Psoas muscle (tissue), 8 donors: ENCODE measurements around the gene PRM3. TPM values are rescaled to one million over a fixed set of nuclear protein-coding genes. Genes with fewer than 3 reads are reported as not detected.

Experiments
- ATAC-seq, 4 donors: fragments of 200-7000 bp; cut with Tn5 transposase; one replicate each; pipeline ENCODE4 v1.9.1; 2020; ENCODE audit warnings: moderate library complexity in 3 of 4, mild to moderate bottlenecking in 2 of 4
- DNase-seq, 2 donors: peaks; one replicate each; pipeline ENCODE4 v3.0.0-alpha.2; 2020
- H3K27ac ChIP-seq: fragments of 200-600 bp; one replicate; pipeline ENCODE4 v1.8.0; 2022
- H3K27me3 ChIP-seq, 3 donors: fragments of 200-600 bp in 1 of 3; one replicate each; pipeline versions ENCODE4 v1.6.1 to v1.8.0; 2013 to 2022; ENCODE audit warnings: low read length in 2 of 3, mild to moderate bottlenecking in 2 of 3, moderate library complexity in 1 of 3; ENCODE audit not compliant: insufficient read depth in 3 of 3
- H3K36me3 ChIP-seq, 2 donors: fragments of 200-600 bp in 1 of 2; one replicate each; pipeline versions ENCODE4 v1.6.1 to v1.8.0; 2013 to 2022; ENCODE audit warnings: low read depth in 1 of 2, mild to moderate bottlenecking in 1 of 2, moderate library complexity in 1 of 2; ENCODE audit not compliant: insufficient read depth in 1 of 2
- H3K4me1 ChIP-seq: fragments of 200-600 bp; one replicate; pipeline ENCODE4 v1.8.0; 2022
- H3K4me3 ChIP-seq: fragments of 200-600 bp; one replicate; pipeline ENCODE4 v1.8.0; 2022; ENCODE audit warnings: mild to moderate bottlenecking
- H3K9me3 ChIP-seq: fragments of 200-600 bp; one replicate; pipeline ENCODE4 v1.8.0; 2022
- CTCF ChIP-seq: fragments of 200-600 bp; IDR thresholded peaks from one replicate; pipeline ENCODE4 v1.8.0; 2022; ENCODE audit warnings: antibody characterized with exemption
- WGBS, 3 donors: extraction: QIAGEN DNeasy Blood & Tissue Kit; methylation state at CpG; one replicate each; pipeline versions ENCODE4 v1.1.6 to v1.1.7; 2013; 5-methylcytosine and 5-hydroxymethylcytosine counted together
- intact Hi-C, 2 donors: fragments of 100-400 bp; cut with DNase I; formaldehyde crosslinking; loops; one replicate each; pipeline versions ENCODE4 v1.11.0 to v1.14.2; 2022
- polyA plus RNA-seq, 3 donors: library from polyadenylated mRNA; stranded (reverse); fragments of 200-250 nt; gene quantifications; one replicate each; pipeline ENCODE4 v1.2.3, GENCODE V29; 2013
- total RNA-seq, 4 donors: library from RNA; stranded (reverse); fragmentation: NEBNext Ultra II Directional in 2 of 4; extraction: Animal tissue kit (Norgen Biotek cat#: 25700) in 2 of 4; gene quantifications; one replicate each; pipeline versions ENCODE4 v1.2.1 to v1.2.4, GENCODE V29; 2021 to 2023
- donor health status: healthy with polysubstance abuse.
- donor health status: DM: no; HTN: no; CAD: no; lungs with moderate emphysema.
- donor health status: Bipolar disorder and iron deficiency.
- donor health status: healthy.
- donor health status: DM: yes; HTN: yes; CAD: no.
- donor health status: DM: no; HTN: no; CAD: no.
- donor health status: DM: no; HTN: no; CAD: no.
- donor health status: DM: yes; HTN: yes; CAD: no.

PRM3 gene
- total and polyA plus RNA-seq, 7 donors: not detected

DNA sequence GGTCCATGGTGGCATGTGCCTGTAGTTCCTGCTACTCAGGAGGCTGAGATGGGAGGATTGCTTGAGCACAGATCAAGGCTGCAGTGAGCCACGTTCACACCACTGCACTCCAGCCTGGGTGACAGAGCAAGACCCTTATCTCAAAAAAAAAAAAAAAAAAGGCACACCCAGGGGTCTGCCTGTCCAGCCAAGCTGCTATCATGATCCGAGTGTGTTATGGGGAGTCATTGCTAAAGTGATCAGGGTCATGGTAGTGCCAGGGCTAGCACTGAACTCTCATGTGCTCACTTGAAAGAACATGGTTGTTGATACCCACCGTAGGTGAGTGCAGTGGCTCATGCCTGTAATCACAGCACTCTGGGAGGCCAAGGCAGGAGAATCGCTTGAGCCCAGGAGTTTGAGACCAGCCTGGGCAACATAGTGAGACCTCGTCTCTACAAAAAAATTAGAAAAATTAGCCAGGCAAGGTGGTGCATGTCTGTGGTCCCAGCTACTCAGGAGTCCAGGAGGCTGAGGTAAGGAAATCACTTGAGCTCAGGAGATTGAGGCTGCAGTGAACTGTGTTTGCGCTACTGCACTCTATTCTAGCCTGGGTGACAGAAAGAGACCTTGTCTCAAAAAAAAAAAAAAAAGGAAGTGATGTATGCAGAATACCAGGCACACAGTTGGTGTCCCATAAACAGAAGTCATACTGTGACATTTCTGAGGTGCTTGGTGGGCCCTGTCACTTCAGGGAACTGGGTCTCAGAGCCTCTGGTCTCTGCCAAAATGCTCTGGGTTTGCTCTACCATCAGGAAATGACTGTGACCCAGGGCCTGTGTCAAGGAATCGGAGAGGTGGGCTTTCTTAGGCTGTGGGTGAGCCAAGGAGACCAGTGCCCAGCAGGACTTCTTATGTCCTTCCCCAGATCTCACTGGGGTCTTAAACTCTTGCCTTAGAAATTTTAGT is 5.5 kb upstream of the PRM3 start:
- no peak overlapping the region for H3K4me3 ChIP-seq
- H3K36me3 ChIP-seq: no peaks in the 10 kb centered on the region
- 82 to 85% (median 83%) methylated on average over 7 of the region's 7 CpGs for WGBS, 3 donors
- H3K27ac ChIP-seq: no peak overlapping the region
- H3K27me3 ChIP-seq: peaks cover 0 to 5% (median 0%) of the 10 kb centered on the region in 3 donors
- no peak for TF ChIP-seq CTCF
- intact Hi-C loops: no loop called here
- ATAC-seq (no peak), DNase-seq (no peak)
- no peaks in the 10 kb centered on the region for H3K9me3 ChIP-seq
- H3K4me1 ChIP-seq: no peaks in the 10 kb centered on the region

DNA sequence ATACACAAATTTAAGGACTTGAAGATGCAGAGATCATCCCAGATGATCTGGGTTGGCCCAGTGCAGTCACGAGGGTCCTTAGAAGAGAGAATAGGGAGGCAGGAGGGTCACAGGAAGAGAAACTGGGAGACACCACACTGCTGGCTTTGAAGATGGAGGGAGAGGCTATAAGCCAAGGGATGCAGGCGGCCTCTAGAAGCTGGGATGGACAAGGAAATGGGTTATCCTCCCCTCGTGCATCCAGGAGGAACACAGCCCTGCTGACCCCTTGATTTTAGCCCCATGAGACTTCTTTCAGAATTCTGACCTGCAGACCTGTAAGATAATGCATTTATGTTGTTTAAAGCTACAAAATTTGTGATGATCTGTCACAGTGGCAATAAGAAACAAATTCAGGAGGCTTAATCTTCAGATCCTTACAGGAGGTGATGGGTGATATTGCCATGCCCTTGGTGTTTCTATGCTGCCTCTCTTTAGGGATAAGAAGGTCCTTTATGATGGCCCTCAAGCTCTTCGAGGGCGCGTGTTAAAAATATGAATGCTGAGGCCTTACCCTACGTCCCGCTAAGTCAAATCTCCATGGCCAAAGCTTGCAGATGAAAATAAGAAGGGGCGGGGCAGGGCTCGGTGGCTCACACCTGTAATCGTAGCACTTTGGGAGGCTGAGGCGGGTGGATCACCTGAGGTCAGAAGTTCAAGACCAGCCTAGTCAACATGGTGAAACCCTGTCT is 4.3 kb upstream of the PRM3 start:
- H3K27me3 ChIP-seq: peaks cover 0 to under 1% (median 0%) of the 10 kb centered on the region in 3 donors
- intact Hi-C loops: no loop called here
- DNase-seq (no peak), ATAC-seq (no peak)
- no peak for TF ChIP-seq CTCF
- no peaks in the 10 kb centered on the region for H3K4me1 ChIP-seq
- no peak overlapping the region for H3K27ac ChIP-seq
- no peaks in the 10 kb centered on the region for H3K9me3 ChIP-seq
- WGBS, 3 donors: 87 to 92% (median 90%) methylated on average over 12 of the region's 12 CpGs
- no peaks in the 10 kb centered on the region for H3K36me3 ChIP-seq
- H3K4me3 ChIP-seq: no peak overlapping the region

DNA sequence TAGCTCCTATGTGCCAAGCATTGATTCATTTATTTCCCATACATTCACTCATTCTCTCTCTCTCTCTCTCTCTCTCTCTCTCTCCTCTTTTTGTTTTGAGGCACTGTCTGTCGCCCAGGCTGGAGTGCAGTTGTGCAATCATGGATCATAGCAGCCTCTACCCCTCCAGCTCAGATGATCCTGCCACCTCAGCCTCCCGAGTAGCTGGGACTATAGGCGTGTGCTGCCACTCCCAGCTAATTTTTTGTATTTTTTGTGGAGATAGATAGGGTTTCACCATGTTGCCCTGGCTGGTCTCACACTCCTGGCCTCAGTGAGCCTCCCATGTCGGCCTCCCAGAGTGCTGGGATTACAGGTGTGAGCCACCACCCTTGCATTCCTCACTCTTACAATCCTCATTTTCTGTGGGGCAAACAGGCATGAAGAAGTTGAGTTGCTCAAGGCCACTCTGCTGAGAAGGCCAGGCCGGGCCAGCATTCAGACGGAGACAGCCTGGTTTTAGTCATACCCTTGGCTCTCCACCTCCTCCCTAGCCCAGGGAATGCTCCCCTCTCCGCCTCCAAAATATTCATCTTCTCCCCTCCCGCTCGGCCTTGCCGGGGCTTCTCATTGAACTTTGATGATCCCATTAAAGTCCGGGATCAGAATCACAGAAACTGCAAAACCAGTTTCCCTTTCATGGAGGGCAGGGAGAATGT is 3.6 kb upstream of the PRM3 start:
- H3K4me3 ChIP-seq: no peak overlapping the region
- no peak overlapping the region for H3K27ac ChIP-seq
- intact Hi-C loops: no loop called here
- ATAC-seq (no peak), DNase-seq (no peak)
- H3K27me3 ChIP-seq: no peaks in the 10 kb centered on the region
- no peak for TF ChIP-seq CTCF
- no peaks in the 10 kb centered on the region for H3K4me1 ChIP-seq
- no peaks in the 10 kb centered on the region for H3K9me3 ChIP-seq
- no peaks in the 10 kb centered on the region for H3K36me3 ChIP-seq
- WGBS, 3 donors: 83 to 88% (median 83%) methylated on average over 11 of the region's 11 CpGs

GRCh38 chr16:11276143-11276895 is 2.9 kb upstream of the PRM3 start, which contains the start of gene PRM2:
PRM2 (minus strand) TSS chr16:11276480; CDS start chr16:11276370, 110 bp downstream.
- Histone ChIP-seq H3K27me3 (no peaks in the 10 kb centered on the region), H3K9me3 (no peaks in the 10 kb centered on the region), H3K4me1 (no peaks in the 10 kb centered on the region), H3K4me3 (no peak within 1 kb of the TSS), H3K27ac (no peak within 1 kb of the TSS), H3K36me3 (no peaks in the 10 kb centered on the region)
- intact Hi-C loops: no loop called here
- 87 to 93% (median 89%) methylated on average over 24 to 26 of the region's 26 CpGs for WGBS, 3 donors
- ATAC-seq (no peak), DNase-seq (no peak)
- no peak for TF ChIP-seq CTCF
